ENCODE results near the gene COX8C. TPM values are rescaled to one million over a fixed set of nuclear protein-coding genes. Genes with fewer than 3 reads are reported as not detected.

Gene COX8C
- total RNA-seq, 6 donors from 2014 or later: not detected

DNA sequence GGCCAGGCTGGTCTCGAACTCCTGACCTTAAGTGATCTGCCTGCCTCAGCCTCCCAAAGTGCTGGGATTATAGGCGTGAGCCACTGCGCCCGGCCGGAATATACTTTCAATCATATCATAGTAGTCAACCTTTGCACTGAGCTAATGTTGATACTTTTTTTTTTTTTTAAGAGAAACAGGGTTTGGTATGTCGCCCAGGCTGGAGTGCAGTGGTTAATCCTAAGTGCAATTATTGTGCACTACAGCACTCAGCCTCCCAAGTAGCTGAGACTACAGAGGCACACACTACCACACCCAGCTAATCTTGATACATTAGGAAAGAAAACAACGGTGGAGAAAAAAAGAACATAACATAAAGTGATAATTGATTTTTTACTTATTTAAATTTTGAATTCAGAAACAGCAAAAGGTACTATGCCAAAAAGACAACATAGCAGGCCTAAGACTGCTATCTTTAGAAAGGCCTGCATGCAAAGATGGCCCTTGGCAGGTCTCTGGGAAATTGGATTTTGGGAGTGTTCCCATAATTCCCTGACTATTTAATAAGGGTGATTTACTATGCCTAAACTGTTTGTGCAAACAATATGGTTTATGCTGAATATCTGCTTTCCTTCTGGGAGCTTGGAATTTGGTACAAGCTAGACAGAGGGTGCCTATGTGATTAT lies 29.6 kb upstream of the COX8C start:
- ATAC-seq (ENCODE audit: low FRiP score in 2 of 2): peak in 1 of 2 donors; percentile 51
- peak in 1 of 2 donors; percentile 50 for DNase-seq
- peaks cover 23 to 34% (median 26%) of the 10 kb centered on the region in 4 donors for H3K4me1 ChIP-seq
- 78 to 82% methylated on average over 7 of the region's 7 CpGs for WGBS, 2 donors
- H3K36me3 ChIP-seq: no peaks in the 10 kb centered on the region
- no peaks in the 10 kb centered on the region for H3K9me3 ChIP-seq
- no peak overlapping the region for H3K27ac ChIP-seq
- no peak for TF ChIP-seq EP300 (IDR thresholded peaks at IDR 0.05)
- no peak for TF ChIP-seq POLR2AphosphoS5 (IDR thresholded peaks at IDR 0.05)
- TF ChIP-seq POLR2A (IDR thresholded peaks at IDR 0.05): no peak
- no peak for TF ChIP-seq CTCF (IDR thresholded peaks at IDR 0.05)
- no peaks in the 10 kb centered on the region for H3K27me3 ChIP-seq
- H3K4me3 ChIP-seq: no peak overlapping the region

- no peak overlapping the region for H3K4me3 ChIP-seq
- H3K27ac ChIP-seq: no peak overlapping the region
- peaks cover 24 to 39% (median 30%) of the 10 kb centered on the region in 4 donors for H3K4me1 ChIP-seq
- H3K27me3 ChIP-seq: no peaks in the 10 kb centered on the region
- ATAC-seq (ENCODE audit: low FRiP score in 2 of 2) (peak in 1 of 2 donors; percentile 78), DNase-seq (peak in 1 of 2 donors; percentile 36)
- no peaks in the 10 kb centered on the region for H3K9me3 ChIP-seq
- 60 to 84% methylated on average over 6 of the region's 6 CpGs for WGBS, 2 donors
- H3K36me3 ChIP-seq: no peaks in the 10 kb centered on the region
- TF ChIP-seq POLR2AphosphoS5 (IDR thresholded peaks at IDR 0.05) (no peak), POLR2A (IDR thresholded peaks at IDR 0.05) (no peak), EP300 (IDR thresholded peaks at IDR 0.05) (no peak), CTCF (IDR thresholded peaks at IDR 0.05) (no peak)
These were observed 28.8 kb upstream of the COX8C start for GRCh38 chr14:93317875-93318807.

DNA sequence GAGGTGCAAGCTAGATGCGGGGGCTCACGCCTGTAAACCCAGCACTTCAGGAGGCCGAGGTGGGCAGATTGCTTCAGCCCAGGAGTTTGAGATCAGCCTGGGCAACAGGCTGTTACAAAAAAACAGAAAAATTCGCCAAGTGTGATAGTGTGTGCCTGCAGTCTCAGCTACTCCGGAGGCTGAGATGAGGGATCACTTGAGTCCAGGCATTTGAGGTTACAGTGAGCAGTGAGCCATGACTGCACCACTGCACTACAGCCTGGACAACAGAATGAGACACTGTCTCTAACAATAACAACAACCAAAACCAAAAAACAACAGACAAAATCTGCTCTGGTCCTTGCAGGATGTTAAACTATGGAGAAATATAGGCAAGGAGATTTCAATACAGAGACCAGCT lies 28.1 kb upstream of the COX8C start:
- ATAC-seq (ENCODE audit: low FRiP score in 2 of 2): no peak
- no peak for DNase-seq
- no peaks in the 10 kb centered on the region for H3K27me3 ChIP-seq
- WGBS, 2 donors: 88 to 89% methylated on average over 5 of the region's 5 CpGs
- no peaks in the 10 kb centered on the region for H3K9me3 ChIP-seq
- TF ChIP-seq CTCF (IDR thresholded peaks at IDR 0.05): no peak
- no peak for TF ChIP-seq EP300 (IDR thresholded peaks at IDR 0.05)
- no peak for TF ChIP-seq POLR2AphosphoS5 (IDR thresholded peaks at IDR 0.05)
- no peak for TF ChIP-seq POLR2A (IDR thresholded peaks at IDR 0.05)
- H3K36me3 ChIP-seq: no peaks in the 10 kb centered on the region
- H3K27ac ChIP-seq: no peak overlapping the region
- no peak overlapping the region for H3K4me3 ChIP-seq
- peaks cover 28 to 45% (median 34%) of the 10 kb centered on the region in 4 donors for H3K4me1 ChIP-seq

GRCh38 chr14:93319494-93319893 lies 27.5 kb upstream of the COX8C start:
- WGBS, 2 donors: 80 to 86% methylated on average over 2 of the region's 2 CpGs
- no peak overlapping the region for H3K27ac ChIP-seq
- H3K4me3 ChIP-seq: no peak overlapping the region
- no peaks in the 10 kb centered on the region for H3K9me3 ChIP-seq
- H3K4me1 ChIP-seq: peaks cover 30 to 45% (median 37%) of the 10 kb centered on the region in 4 donors
- ATAC-seq (ENCODE audit: low FRiP score in 2 of 2): no peak
- no peak for TF ChIP-seq EP300 (IDR thresholded peaks at IDR 0.05)
- no peak for TF ChIP-seq POLR2A (IDR thresholded peaks at IDR 0.05)
- TF ChIP-seq POLR2AphosphoS5 (IDR thresholded peaks at IDR 0.05): no peak
- TF ChIP-seq CTCF (IDR thresholded peaks at IDR 0.05): no peak
- H3K36me3 ChIP-seq: no peaks in the 10 kb centered on the region
- H3K27me3 ChIP-seq: no peaks in the 10 kb centered on the region
- no peak for DNase-seq

All from upper lobe of left lung (tissue), 6 donors.